Vagina (tissue), 2 donors: ENCODE results near the gene BPIFB6. TPM values are rescaled to one million over a fixed set of nuclear protein-coding genes. Genes with fewer than 3 reads are reported as not detected.

ENCODE experiments used
- DNase-seq, 2 donors: peaks; one replicate each; pipeline ENCODE4 v3.0.0-alpha.2; 2017; ENCODE audit errors: extremely low spot score in 2 of 2
- H3K27ac ChIP-seq: fragments of 200-600 bp; sonication (generic); one replicate; pipeline ENCODE4 v1.5.1; 2019
- H3K27me3 ChIP-seq: fragments of 200-600 bp; sonication (generic); one replicate; pipeline ENCODE4 v1.5.1; 2019
- H3K36me3 ChIP-seq, 2 donors: fragments of 200-600 bp; sonication (generic); one replicate each; pipeline ENCODE4 v1.5.1; 2017 to 2019
- H3K4me1 ChIP-seq: fragments of 200-600 bp; sonication (generic); one replicate; pipeline ENCODE4 v1.5.1; 2019
- H3K4me3 ChIP-seq, 2 donors: fragments of 200-600 bp; sonication (generic); 1 replicate in 1 of 2; 2 replicates in 1 of 2; pipeline ENCODE4 v1.5.1; 2016 to 2019
- H3K9me3 ChIP-seq: fragments of 200-600 bp; sonication (generic); one replicate; pipeline ENCODE4 v1.5.1; 2019
- CTCF ChIP-seq, 3 experiments: fragments of 450-650 bp in 2 of 3; fragments of 200-600 bp in 1 of 3; sonication (generic) in 1 of 3; IDR thresholded peaks; one replicate each; pipeline ENCODE4 v1.5.1; 2017 to 2019; ENCODE audit warnings: antibody characterized with exemption in 3 of 3, mild to moderate bottlenecking in 2 of 3, moderate library complexity in 2 of 3
- POLR2A ChIP-seq, 2 donors: fragments of 450-650 bp; IDR thresholded peaks; one replicate each; pipeline ENCODE4 v1.6.1; 2017; ENCODE audit warnings: antibody characterized with exemption in 2 of 2, mild to moderate bottlenecking in 2 of 2, moderate library complexity in 2 of 2
- POLR2AphosphoS5 ChIP-seq, 2 donors: sonication (generic); formaldehyde crosslinking; IDR thresholded peaks; one replicate each; pipeline ENCODE4 v1.9.0; 2017; ENCODE audit warnings: antibody characterized with exemption in 2 of 2, mild to moderate bottlenecking in 2 of 2, low read depth in 1 of 2; ENCODE audit not compliant: insufficient read depth in 1 of 2
- intact Hi-C: fragments of 100-400 bp; cut with DNase I; formaldehyde crosslinking; loops from one replicate; pipeline ENCODE4 v1.15.1; 2023
- total RNA-seq: library from RNA; depleted of rRNA; stranded (reverse); fragments of >200 nt; gene quantifications from one replicate; pipeline ENCODE4 v1.2.3, GENCODE V29; 2016

Gene BPIFB6
- total RNA-seq, 1 donor from 2014 or later: not detected

- Histone ChIP-seq H3K4me1 (no peaks in the 10 kb centered on the region), H3K27ac (no peak overlapping the region), H3K4me3 (no peak overlapping the region), H3K36me3 (no peaks in the 10 kb centered on the region), H3K27me3 (no peaks in the 10 kb centered on the region), H3K9me3 (no peaks in the 10 kb centered on the region)
- DNase-seq: no peak
- intact Hi-C loops: no loop called here
- TF ChIP-seq CTCF (IDR thresholded peaks at IDR 0.05): no peak
- no peak for TF ChIP-seq POLR2AphosphoS5 (IDR thresholded peaks at IDR 0.05; ENCODE audit: insufficient read depth in 1 of 2, low read depth in 1 of 2)
- TF ChIP-seq POLR2A (IDR thresholded peaks at IDR 0.05): no peak
Observed at GRCh38 chr20:32999603-33000250, 31.7 kb upstream of the BPIFB6 start.

- Histone ChIP-seq H3K27ac (no peak overlapping the region), H3K9me3 (no peaks in the 10 kb centered on the region), H3K4me3 (no peak overlapping the region), H3K4me1 (no peaks in the 10 kb centered on the region), H3K36me3 (no peaks in the 10 kb centered on the region), H3K27me3 (no peaks in the 10 kb centered on the region)
- no peak for DNase-seq
- TF ChIP-seq POLR2A (IDR thresholded peaks at IDR 0.05): no peak
- intact Hi-C loops: no loop called here
Observed at GRCh38 chr20:33000802-33001466, 30.5 kb upstream of the BPIFB6 start.

GRCh38 chr20:33002087-33002808, 29.2 kb upstream of the BPIFB6 start:
- Histone ChIP-seq H3K4me1 (no peaks in the 10 kb centered on the region), H3K27me3 (no peaks in the 10 kb centered on the region), H3K9me3 (no peaks in the 10 kb centered on the region), H3K4me3 (no peak overlapping the region), H3K27ac (no peak overlapping the region), H3K36me3 (no peaks in the 10 kb centered on the region)
- no peak for DNase-seq
- intact Hi-C loops: no loop called here
- TF ChIP-seq CTCF (IDR thresholded peaks at IDR 0.05): no peak
- no peak for TF ChIP-seq POLR2AphosphoS5 (IDR thresholded peaks at IDR 0.05; ENCODE audit: insufficient read depth in 1 of 2, low read depth in 1 of 2)
- TF ChIP-seq POLR2A (IDR thresholded peaks at IDR 0.05): no peak

- no peak within 1 kb of the TSS for H3K4me3 ChIP-seq
- no peak for DNase-seq
- TF ChIP-seq POLR2A (IDR thresholded peaks at IDR 0.05) (no peak), POLR2AphosphoS5 (IDR thresholded peaks at IDR 0.05; ENCODE audit: insufficient read depth in 1 of 2, low read depth in 1 of 2) (no peak)
- no peaks in the 10 kb centered on the region for H3K27me3 ChIP-seq
- H3K36me3 ChIP-seq: no peaks in the 10 kb centered on the region
- H3K4me1 ChIP-seq: no peaks in the 10 kb centered on the region
- no peaks in the 10 kb centered on the region for H3K9me3 ChIP-seq
- intact Hi-C loops: no loop called here
- no peak within 1 kb of the TSS for H3K27ac ChIP-seq
Observed at GRCh38 chr20:33004141-33004751, 27.2 kb upstream of the BPIFB6 start, which contains the start of gene SUN5. TSS of gene SUN5 (minus strand) at chr20:33004433. CDS start at chr20:33004340, 93 bp downstream.

- DNase-seq: no peak
- no peaks in the 10 kb centered on the region for H3K4me1 ChIP-seq
- H3K27ac ChIP-seq: no peak overlapping the region
- H3K27me3 ChIP-seq: no peaks in the 10 kb centered on the region
- intact Hi-C loops: no loop called here
- no peak for TF ChIP-seq POLR2AphosphoS5 (IDR thresholded peaks at IDR 0.05; ENCODE audit: insufficient read depth in 1 of 2, low read depth in 1 of 2)
- TF ChIP-seq CTCF (IDR thresholded peaks at IDR 0.05): no peak
- TF ChIP-seq POLR2A (IDR thresholded peaks at IDR 0.05): no peak
- H3K9me3 ChIP-seq: no peaks in the 10 kb centered on the region
- H3K4me3 ChIP-seq: no peak overlapping the region
- H3K36me3 ChIP-seq: no peaks in the 10 kb centered on the region
Observed at GRCh38 chr20:33005132-33005566, 26.3 kb upstream of the BPIFB6 start.
